H1 (cell line): ENCODE data around the gene SGMS2. TPM values are rescaled to one million over a fixed set of nuclear protein-coding genes. Genes with fewer than 3 reads are reported as not detected.
A peak's percentile ranks its signal among the peaks of the same experiment; 100 is the strongest.

ENCODE experiments used
- CTCF ChIA-PET: fragments of 300-600 bp; sonication (Branson Sonifier 250); formaldehyde crosslinking; loops from one replicate; lab custom pipeline; 2021; ENCODE audit not compliant: partially characterized antibody; lab: Charles Lee
- POLR2A ChIA-PET: fragments of 300-600 bp; sonication (Branson Sonifier 250); formaldehyde crosslinking; loops from one replicate; lab custom pipeline; 2021; ENCODE audit warnings: inconsistent platforms; ENCODE audit not compliant: partially characterized antibody; lab: Charles Lee
- DNase-seq, 2 experiments: peaks; one replicate each; pipeline versions ENCODE4 v3.0.0 to v3.0.0-alpha.2; 2010 to 2022; ENCODE audit warnings: low spot score in 2 of 2, low read depth in 1 of 2, mixed read lengths in 1 of 2
- FAIRE-seq: peaks from 2 replicates; lab custom pipeline; 2011; peaks lifted over from hg19 to GRCh38; lab: Jason Lieb, UNC
- H2AFZ ChIP-seq: 2 replicates; pipeline ENCODE4 v1.8.1; 2012; ENCODE audit warnings: low read length, inconsistent platforms
- H2AK5ac ChIP-seq: 2 replicates; pipeline ENCODE4 v1.6.1; 2013; ENCODE audit warnings: low read depth, low read length
- H2BK120ac ChIP-seq: replicated peaks from 2 replicates; pipeline ENCODE3; 2013; ENCODE audit warnings: low read depth, low read length, inconsistent platforms
- H2BK12ac ChIP-seq: 2 replicates; pipeline ENCODE4 v1.6.1; 2013; ENCODE audit warnings: low read depth, low read length
- H2BK15ac ChIP-seq: 2 replicates; pipeline ENCODE4 v1.6.1; 2013; ENCODE audit warnings: low read length
- H2BK20ac ChIP-seq: 2 replicates; pipeline ENCODE4 v1.6.1; 2013; ENCODE audit warnings: low read length
- H2BK5ac ChIP-seq: 2 replicates; pipeline ENCODE4 v1.6.1; 2013; ENCODE audit warnings: low read depth, low read length
- H3K14ac ChIP-seq: 2 replicates; pipeline ENCODE4 v1.6.1; 2013; ENCODE audit warnings: inconsistent platforms; ENCODE audit not compliant: insufficient read length
- H3K18ac ChIP-seq: 2 replicates; pipeline ENCODE4 v1.6.1; 2013; ENCODE audit warnings: low read length; ENCODE audit errors: extremely low read depth
- H3K23ac ChIP-seq: 2 replicates; pipeline ENCODE4 v1.6.1; 2013; ENCODE audit warnings: inconsistent platforms; ENCODE audit not compliant: insufficient read length
- H3K23me2 ChIP-seq: 2 replicates; pipeline ENCODE4 v1.6.1; 2013; ENCODE audit warnings: low read depth, low read length
- H3K27ac ChIP-seq: 2 replicates; pipeline ENCODE4 v1.6.1; 2011; ENCODE audit warnings: low read depth, low read length, inconsistent platforms
- H3K27me3 ChIP-seq, 4 experiments: replicated peaks in 1 of 4; 1 replicate in 1 of 4; 2 replicates in 3 of 4; pipeline versions ENCODE4 v1.6.1 to v1.8.1; 2011 to 2013; ENCODE audit warnings: low read length in 3 of 4, mild to moderate bottlenecking in 3 of 4, inconsistent platforms in 2 of 4, mixed read lengths in 2 of 4, moderate library complexity in 1 of 4; ENCODE audit not compliant: control insufficient read depth in 3 of 4, insufficient read depth in 3 of 4; ENCODE audit errors: extremely low read depth in 1 of 4
- H3K36me3 ChIP-seq, 4 experiments: 2 replicates each; pipeline versions ENCODE4 v1.6.1 to v1.8.1; 2011 to 2013; ENCODE audit warnings: mild to moderate bottlenecking in 4 of 4, low read length in 3 of 4, moderate library complexity in 2 of 4, control low read depth in 1 of 4, inconsistent platforms in 1 of 4; ENCODE audit not compliant: insufficient read depth in 4 of 4, control insufficient read depth in 2 of 4
- H3K4ac ChIP-seq: replicated peaks from 2 replicates; pipeline ENCODE3; 2013; ENCODE audit warnings: low read length, low read depth, mixed read lengths, inconsistent platforms; ENCODE audit not compliant: insufficient read length
- H3K4me1 ChIP-seq, 4 experiments: replicated peaks in 1 of 4; 1 replicate in 1 of 4; 2 replicates in 3 of 4; pipeline versions ENCODE4 v1.6.1 to v1.8.1; 2011 to 2013; ENCODE audit warnings: low read length in 3 of 4, inconsistent platforms in 2 of 4, mixed read lengths in 1 of 4; ENCODE audit not compliant: insufficient read depth in 4 of 4, control insufficient read depth in 3 of 4
- H3K4me2 ChIP-seq, 2 experiments: 2 replicates each; pipeline versions ENCODE4 v1.6.1 to v1.8.1; 2011 to 2013; ENCODE audit warnings: low read depth in 2 of 2, low read length in 2 of 2, control low read depth in 1 of 2, inconsistent platforms in 1 of 2, mild to moderate bottlenecking in 1 of 2; ENCODE audit not compliant: insufficient read depth in 1 of 2
- H3K4me3 ChIP-seq, 4 experiments: fragments of 200-600, 300-600 bp in 1 of 4; sonication (generic), shearing (Covaris generic), sonication (Bioruptor Twin) in 1 of 4; 2 replicates each; pipeline versions ENCODE4 v1.5.1 to v1.8.1; 2011 to 2016; ENCODE audit warnings: low read length in 4 of 4, low read depth in 3 of 4, control low read depth in 2 of 4, inconsistent platforms in 2 of 4, mild to moderate bottlenecking in 2 of 4, mixed read lengths in 1 of 4, moderate library complexity in 1 of 4; ENCODE audit not compliant: insufficient read depth in 2 of 4; ENCODE audit errors: extremely low read depth in 1 of 4
- H3K56ac ChIP-seq: replicated peaks from 2 replicates; pipeline ENCODE3; 2013; ENCODE audit warnings: low read depth, mild to moderate bottlenecking, mixed read lengths, low read length, inconsistent platforms; ENCODE audit not compliant: insufficient read length
- H3K79me1 ChIP-seq: 2 replicates; pipeline ENCODE4 v1.6.1; 2013; ENCODE audit warnings: low read depth, low read length, control low read depth
- H3K79me2 ChIP-seq, 2 experiments: 2 replicates each; pipeline versions ENCODE4 v1.6.1 to v1.8.1; 2012 to 2013; ENCODE audit warnings: low read length in 2 of 2, mild to moderate bottlenecking in 2 of 2, inconsistent platforms in 1 of 2; ENCODE audit not compliant: insufficient read depth in 2 of 2, control insufficient read depth in 1 of 2
- H3K9ac ChIP-seq, 4 experiments: replicated peaks in 1 of 4; 1 replicate in 1 of 4; 2 replicates in 3 of 4; pipeline versions ENCODE4 v1.6.1 to v1.8.1; 2011 to 2013; ENCODE audit warnings: low read depth in 3 of 4, low read length in 3 of 4, control low read depth in 2 of 4, mild to moderate bottlenecking in 2 of 4, moderate library complexity in 2 of 4, inconsistent platforms in 1 of 4; ENCODE audit errors: extremely low read depth in 1 of 4
- H3K9me3 ChIP-seq, 2 experiments: 2 replicates each; pipeline versions ENCODE4 v1.6.1 to v1.8.1; 2012 to 2013; ENCODE audit warnings: mild to moderate bottlenecking in 2 of 2, moderate library complexity in 2 of 2, control low read depth in 1 of 2, inconsistent platforms in 1 of 2, low read depth in 1 of 2, low read length in 1 of 2, mixed read lengths in 1 of 2; ENCODE audit not compliant: insufficient read depth in 2 of 2
- H4K20me1 ChIP-seq, 2 experiments: replicated peaks in 1 of 2; 2 replicates each; pipeline versions ENCODE3 to v1.8.1; 2011 to 2013; ENCODE audit warnings: inconsistent platforms in 2 of 2, low read length in 2 of 2, mild to moderate bottlenecking in 1 of 2; ENCODE audit not compliant: insufficient read depth in 2 of 2, control insufficient read depth in 1 of 2
- H4K5ac ChIP-seq: 2 replicates; pipeline ENCODE4 v1.6.1; 2013; ENCODE audit warnings: low read length, low read depth, mixed read lengths, inconsistent platforms; ENCODE audit not compliant: insufficient read length
- H4K8ac ChIP-seq: 2 replicates; pipeline ENCODE4 v1.8.0; 2013; ENCODE audit warnings: mild to moderate bottlenecking, moderate library complexity, low read length, inconsistent platforms; ENCODE audit not compliant: insufficient read depth; ENCODE audit errors: extremely low read depth
- H4K91ac ChIP-seq: replicated peaks from 2 replicates; pipeline ENCODE3; 2013; ENCODE audit warnings: low read length, mixed read lengths, inconsistent platforms; ENCODE audit not compliant: insufficient read length
- E2F6 ChIP-seq: IDR thresholded peaks from 2 replicates; pipeline ENCODE4 v1.6.1; 2012; ENCODE audit warnings: inconsistent platforms
- MAX ChIP-seq: IDR thresholded peaks from 2 replicates; pipeline ENCODE4 v1.6.1; 2012; ENCODE audit warnings: inconsistent platforms
- NANOG ChIP-seq: IDR thresholded peaks from 2 replicates; pipeline ENCODE4 v1.6.1; 2011; ENCODE audit warnings: low read length, low read depth, mild to moderate bottlenecking, inconsistent platforms; ENCODE audit not compliant: insufficient read depth, poor library complexity, severe bottlenecking
- POLR2AphosphoS5 ChIP-seq: IDR thresholded peaks from 2 replicates; pipeline ENCODE4 v1.6.1; 2011; ENCODE audit warnings: low read depth, low read length
- POU5F1 ChIP-seq: IDR thresholded peaks from 2 replicates; pipeline ENCODE4 v1.6.1; 2011; ENCODE audit warnings: low read depth, mild to moderate bottlenecking, low read length, moderate library complexity
- RFX5 ChIP-seq: IDR thresholded peaks from 2 replicates; pipeline ENCODE4 v1.6.1; 2011; ENCODE audit warnings: low read depth, low read length, improper control_type of control experiment, borderline replicate concordance
- SAP30 ChIP-seq: fragments of 300-600 bp; sonication (generic); IDR thresholded peaks from 2 replicates; pipeline ENCODE4 v1.7.1; 2012; ENCODE audit warnings: low read length, moderate library complexity, mild to moderate bottlenecking, inconsistent platforms; ENCODE audit not compliant: insufficient read depth, insufficient replicate concordance
- WGBS, 2 experiments: shearing (Covaris generic) in 1 of 2; methylation state at CpG; one replicate each; pipeline versions ENCODE4 v1.1.6 to v1.1.7; 2013 to 2015; ENCODE audit warnings: low lambda C conversion rate in 2 of 2, mixed read lengths in 2 of 2, inconsistent platforms in 1 of 2, low coverage in 1 of 2, missing lambda C conversion rate in 1 of 2; ENCODE audit not compliant: insufficient replicate concordance in 2 of 2, insufficient coverage in 1 of 2, insufficient read length in 1 of 2; ENCODE audit errors: extremely low coverage in 1 of 2, missing lambda C conversion rate in 1 of 2; 5-methylcytosine and 5-hydroxymethylcytosine counted together
- polyA plus RNA-seq, 7 experiments: library from polyadenylated mRNA; depleted of rRNA in 3 of 7; stranded (reverse) in 5 of 7; unstranded in 2 of 7; fragments of >200 nt in 5 of 7; fragments of 200-250 nt in 2 of 7; gene quantifications; 1 replicate in 5 of 7; 2 replicates in 1 of 7; 4 replicates in 1 of 7; pipeline versions ENCODE4 v1.2.1 to v1.2.3, GENCODE V29; 2011 to 2013; ENCODE audit warnings: missing spikeins in 2 of 7, mixed read lengths in 2 of 7
- total RNA-seq: library from RNA; stranded (reverse); fragmentation: NEBNext Ultra II Directional; extraction: Animal tissue kit (Norgen Biotek cat#: 25700); gene quantifications from 2 replicates; pipeline ENCODE4 v1.2.1, GENCODE V29; 2021

Gene SGMS2
- total and polyA plus RNA-seq, 2 of the 8 experiments (the other 6 are each of a cell fraction or from before 2014, with no cell fraction given) = 0.04 to 1.3 TPM

- peaks cover 11% of the 10 kb centered on the region for H3K23me2 ChIP-seq
- H3K4me2 ChIP-seq = peak overlapping the region; percentile 83 to 99
- H2BK5ac ChIP-seq = no peak overlapping the region
- H3K4ac ChIP-seq = no peak overlapping the region
- H2AK5ac ChIP-seq = peak overlapping the region; percentile 83; the same call in 1 of the 2 replicates
- CTCF ChIA-PET = interaction anchor here (0.7 to 1.9 kb wide), 4 partner anchors 13 to 132 kb away, joined by 3 to 9 read pairs (median 4); no protein-coding TSS in a partner anchor
- H3K36me3 ChIP-seq = no peaks in the 10 kb centered on the region
- H3K23ac ChIP-seq = no peak overlapping the region
- H3K27me3 ChIP-seq = peaks cover 42 to 89% (median 80%) of the 10 kb centered on the region in 4 experiments
- peaks cover 0 to 5% of the 10 kb centered on the region in 2 experiments for H4K20me1 ChIP-seq
- POLR2A ChIA-PET = interaction anchor here (1.0 kb wide), 1 partner anchor 9 kb away, joined by 4 read pairs; no protein-coding TSS in a partner anchor
- peak overlapping the region; percentile 46 to 77 (median 51); a peak in 7 of 8 replicates for H3K4me3 ChIP-seq
- FAIRE-seq = peak; percentile 78
- H3K9me3 ChIP-seq = no peaks in the 10 kb centered on the region
- H4K8ac ChIP-seq = no peak overlapping the region
- H2BK12ac ChIP-seq = peak overlapping the region; percentile 75; the same call in 1 of the 2 replicates
- no peak overlapping the region for H3K27ac ChIP-seq
- no peak overlapping the region for H3K56ac ChIP-seq
- TF ChIP-seq NANOG (peak; percentile 98), MAX (peak; percentile 47), POLR2AphosphoS5 (no peak), E2F6 (peak; percentile 66), RFX5 (no peak), SAP30 (peak; percentile 52), POU5F1 (peak; percentile 64; the same call in 1 of the 2 replicates)
- H2BK15ac ChIP-seq = no peak overlapping the region
- peak overlapping the region in 2 of 4 experiments; percentile 7 to 26; a peak in 2 of 7 replicates for H3K9ac ChIP-seq
- H4K91ac ChIP-seq = no peak overlapping the region
- H2BK120ac ChIP-seq = no peak overlapping the region
- H4K5ac ChIP-seq = no peak overlapping the region
- no peaks in the 10 kb centered on the region for H3K79me1 ChIP-seq
- no peak overlapping the region; the same call in 1 of the 2 replicates for H3K18ac ChIP-seq
- H2AFZ ChIP-seq = no peak overlapping the region
- no peak overlapping the region for H2BK20ac ChIP-seq
- H3K79me2 ChIP-seq = no peaks in the 10 kb centered on the region
- WGBS, 2 experiments = 2% methylated on average over 11 of the region's 11 CpGs; no CpG with 5 or more reads in 1 of the 2 experiments
- H3K4me1 ChIP-seq = peaks cover 0 to 4% (median 2%) of the 10 kb centered on the region in 4 experiments; a peak in 6 of 7 replicates
- DNase-seq = peak in 1 of 2 experiments; percentile 39
- no peak overlapping the region for H3K14ac ChIP-seq
Measured at GRCh38 chr4:107823870-107824349, 822 bp upstream of the SGMS2 start.
